Activated T-cell treated with anti-CD3 and anti-CD28 coated beads, Interleukin-2, amount 50 U/mL, for 24 hours (primary cell): ENCODE data around the gene S1PR4.
"Not testable (repeated sequence)": the region's sequence is repeated elsewhere in the genome, so short reads cannot be mapped to it uniquely, and the experiment has no call there.

Experiments used
- DNase-seq: peaks from one replicate; pipeline ENCODE4 v3.0.0-alpha.2; 2020
- H3K27ac Mint-ChIP-seq: 2 replicates; pipeline ENCODE4 v1.8.0; 2020; ENCODE audit warnings: mild to moderate bottlenecking, mixed read lengths
- H3K27me3 Mint-ChIP-seq: 2 replicates; pipeline ENCODE4 v1.8.0; 2020; ENCODE audit warnings: mixed read lengths
- H3K36me3 Mint-ChIP-seq: 2 replicates; pipeline ENCODE4 v1.8.0; 2020; ENCODE audit warnings: low read depth, mixed read lengths
- H3K4me1 Mint-ChIP-seq: 2 replicates; pipeline ENCODE4 v1.8.0; 2020; ENCODE audit warnings: low read depth, mixed read lengths
- H3K4me3 Mint-ChIP-seq: 2 replicates; pipeline ENCODE4 v1.8.0; 2020; ENCODE audit warnings: mild to moderate bottlenecking, moderate library complexity, mixed read lengths
- H3K9me3 Mint-ChIP-seq: 2 replicates; pipeline ENCODE4 v1.8.0; 2020; ENCODE audit warnings: mixed read lengths

The S1PR4 gene

GRCh38 chr19:3148503-3148902 lies 30.1 kb upstream of the S1PR4 start:
- DNase-seq = no peak
- Mint-ChIP-seq H3K27ac (no peak overlapping the region), H3K27me3 (no peaks in the 10 kb centered on the region), H3K36me3 (no peaks in the 10 kb centered on the region), H3K4me3 (no peak overlapping the region), H3K9me3 (no peaks in the 10 kb centered on the region), H3K4me1 (peaks cover 5% of the 10 kb centered on the region)

GRCh38 chr19:3149089-3149488 lies 29.5 kb upstream of the S1PR4 start:
- Mint-ChIP-seq H3K36me3 (no peaks in the 10 kb centered on the region), H3K4me1 (peaks cover 5% of the 10 kb centered on the region), H3K27me3 (no peaks in the 10 kb centered on the region), H3K4me3 (no peak overlapping the region), H3K9me3 (no peaks in the 10 kb centered on the region), H3K27ac (no peak overlapping the region)
- no peak for DNase-seq

- Mint-ChIP-seq H3K4me1 (peaks cover 5% of the 10 kb centered on the region), H3K27me3 (no peaks in the 10 kb centered on the region), H3K9me3 (no peaks in the 10 kb centered on the region), H3K36me3 (peaks cover under 1% of the 10 kb centered on the region), H3K27ac (no peak overlapping the region), H3K4me3 (no peak overlapping the region)
- no peak for DNase-seq
Observed at GRCh38 chr19:3149526-3150505, 28.8 kb upstream of the S1PR4 start.

- Mint-ChIP-seq H3K4me3 (no peak overlapping the region), H3K9me3 (peaks cover 1% of the 10 kb centered on the region), H3K4me1 (peaks cover 5% of the 10 kb centered on the region), H3K27me3 (no peaks in the 10 kb centered on the region), H3K36me3 (peaks cover 2% of the 10 kb centered on the region), H3K27ac (no peak overlapping the region)
- no peak for DNase-seq
Observed at GRCh38 chr19:3150739-3151329, 27.7 kb upstream of the S1PR4 start.

- Mint-ChIP-seq H3K36me3 (peaks cover 2% of the 10 kb centered on the region), H3K9me3 (peaks cover 1% of the 10 kb centered on the region), H3K4me3 (no peak overlapping the region), H3K27me3 (no peaks in the 10 kb centered on the region), H3K4me1 (peaks cover 2% of the 10 kb centered on the region), H3K27ac (no peak overlapping the region)
- no peak for DNase-seq
Observed at GRCh38 chr19:3151563-3152418, 26.8 kb upstream of the S1PR4 start.

GRCh38 chr19:3152419-3152780 lies 26.2 kb upstream of the S1PR4 start:
- H3K27ac Mint-ChIP-seq = no peak overlapping the region
- H3K36me3 Mint-ChIP-seq = peaks cover 2% of the 10 kb centered on the region
- peaks cover 5% of the 10 kb centered on the region for H3K4me1 Mint-ChIP-seq

GRCh38 chr19:3153286-3154230 lies 25.0 kb upstream of the S1PR4 start:
- H3K27ac Mint-ChIP-seq = no peak overlapping the region
- H3K36me3 Mint-ChIP-seq = peaks cover 3% of the 10 kb centered on the region
- DNase-seq = no peak
- peaks cover 1% of the 10 kb centered on the region for H3K9me3 Mint-ChIP-seq
- no peak overlapping the region for H3K4me3 Mint-ChIP-seq
- peaks cover 6% of the 10 kb centered on the region for H3K4me1 Mint-ChIP-seq
- no peaks in the 10 kb centered on the region for H3K27me3 Mint-ChIP-seq

More at GRCh38 chr19:3152419-3152780, 26.2 kb upstream of the S1PR4 start:
- Mint-ChIP-seq H3K27me3 (no peaks in the 10 kb centered on the region), H3K4me3 (no peak overlapping the region), H3K9me3 (peaks cover 1% of the 10 kb centered on the region)
- no peak for DNase-seq

- not testable (repeated sequence) for H3K27ac Mint-ChIP-seq, H3K27me3 Mint-ChIP-seq, H3K4me3 Mint-ChIP-seq, H3K4me1 Mint-ChIP-seq, H3K9me3 Mint-ChIP-seq, H3K36me3 Mint-ChIP-seq, DNase-seq
Observed at GRCh38 chr19:3154447-3154846, 24.1 kb upstream of the S1PR4 start.

GRCh38 chr19:3154957-3155736 lies 23.4 kb upstream of the S1PR4 start:
- Mint-ChIP-seq H3K27me3 (no peaks in the 10 kb centered on the region), H3K4me3 (no peak overlapping the region), H3K27ac (no peak overlapping the region), H3K36me3 (peaks cover 9% of the 10 kb centered on the region), H3K4me1 (peaks cover 3% of the 10 kb centered on the region), H3K9me3 (peaks cover 3% of the 10 kb centered on the region)
- peak; percentile 80 for DNase-seq

- H3K9me3 Mint-ChIP-seq = peaks cover 6% of the 10 kb centered on the region
- peaks cover 13% of the 10 kb centered on the region for H3K4me1 Mint-ChIP-seq
- H3K4me3 Mint-ChIP-seq = no peak overlapping the region
- DNase-seq = no peak
- H3K27me3 Mint-ChIP-seq = no peaks in the 10 kb centered on the region
- H3K36me3 Mint-ChIP-seq = peaks cover 13% of the 10 kb centered on the region
- peak overlapping the region; percentile 2 for H3K27ac Mint-ChIP-seq
Observed at GRCh38 chr19:3157096-3157845, 21.3 kb upstream of the S1PR4 start.

- Mint-ChIP-seq H3K4me3 (no peak overlapping the region), H3K36me3 (peaks cover 19% of the 10 kb centered on the region), H3K4me1 (peaks cover 21% of the 10 kb centered on the region), H3K27me3 (no peaks in the 10 kb centered on the region), H3K27ac (no peak overlapping the region), H3K9me3 (peaks cover 6% of the 10 kb centered on the region)
- no peak for DNase-seq
Observed at GRCh38 chr19:3159565-3159964, 19.0 kb upstream of the S1PR4 start.

GRCh38 chr19:3160219-3160618 lies 18.4 kb upstream of the S1PR4 start:
- peaks cover 17% of the 10 kb centered on the region for H3K36me3 Mint-ChIP-seq
- no peak overlapping the region for H3K4me3 Mint-ChIP-seq
- no peak overlapping the region for H3K27ac Mint-ChIP-seq
- no peaks in the 10 kb centered on the region for H3K27me3 Mint-ChIP-seq
- DNase-seq = no peak
- peaks cover 21% of the 10 kb centered on the region for H3K4me1 Mint-ChIP-seq
- H3K9me3 Mint-ChIP-seq = peaks cover 5% of the 10 kb centered on the region
